Activated T-helper 9 cell treated with anti-CD3 and anti-CD28 coated beads, Interleukin-2, amount 50 U/mL, for 16 hours (primary cell): ENCODE results near the gene PRF1.
"Not testable (repeated sequence)": the region's sequence is repeated elsewhere in the genome, so short reads cannot be mapped to it uniquely, and the experiment has no call there.

Source experiments
- DNase-seq: peaks from one replicate; pipeline ENCODE4 v3.0.0-alpha.2; 2020; ENCODE audit warnings: low read depth

PRF1 gene

DNA sequence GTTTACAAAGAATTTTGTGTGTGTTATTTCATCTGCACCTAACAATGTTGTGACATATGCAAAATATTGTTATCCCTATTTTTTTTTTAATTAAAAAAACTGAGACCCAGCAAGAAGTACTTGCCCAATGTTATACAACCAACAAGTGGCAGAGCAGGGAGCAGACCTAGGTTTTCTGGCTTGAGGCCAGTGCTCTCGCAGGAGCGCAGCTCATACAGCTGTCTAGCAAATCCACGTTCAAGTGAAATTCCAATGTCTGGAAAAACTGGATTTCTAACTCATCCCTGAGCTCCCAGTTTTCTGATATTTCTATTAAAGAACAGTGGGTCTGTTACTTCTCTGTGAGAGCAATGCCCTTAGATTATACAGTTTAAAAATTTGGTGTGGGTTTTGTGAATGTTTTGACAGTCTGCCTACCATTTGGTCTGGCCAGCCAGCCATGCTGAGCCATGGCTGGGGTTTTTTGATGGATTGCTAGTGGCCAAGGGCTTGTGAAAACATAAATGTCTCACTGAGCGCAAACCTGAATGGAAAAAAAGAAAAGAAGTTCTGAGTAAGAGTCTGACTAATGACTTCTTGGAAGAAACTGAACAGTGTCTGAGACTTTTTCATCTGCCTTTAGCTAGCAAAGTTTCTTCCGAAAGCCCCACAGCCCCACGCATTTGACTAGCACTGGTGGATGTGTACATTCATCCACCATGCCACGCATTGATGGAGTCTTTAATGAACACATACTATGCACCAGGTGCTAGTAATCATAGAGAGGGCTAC, 15.4 kb upstream of the PRF1 start:
- no peak for DNase-seq

GRCh38 chr10:70616761-70617160, 14.2 kb upstream of the PRF1 start:
- no peak for DNase-seq

GRCh38 chr10:70615784-70616522, 13.4 kb upstream of the PRF1 start:
- DNase-seq, result no peak

GRCh38 chr10:70615211-70615610, 12.7 kb upstream of the PRF1 start:
- no peak for DNase-seq

GRCh38 chr10:70614364-70614763, 11.8 kb upstream of the PRF1 start:
- DNase-seq, result not testable (repeated sequence)

GRCh38 chr10:70613941-70614340, 11.4 kb upstream of the PRF1 start:
- DNase-seq, result no peak

- DNase-seq, result no peak
These were observed 5.4 kb upstream of the PRF1 start for GRCh38 chr10:70607936-70608335.

GRCh38 chr10:70605161-70605560, 2.6 kb upstream of the PRF1 start:
- no peak for DNase-seq

DNA sequence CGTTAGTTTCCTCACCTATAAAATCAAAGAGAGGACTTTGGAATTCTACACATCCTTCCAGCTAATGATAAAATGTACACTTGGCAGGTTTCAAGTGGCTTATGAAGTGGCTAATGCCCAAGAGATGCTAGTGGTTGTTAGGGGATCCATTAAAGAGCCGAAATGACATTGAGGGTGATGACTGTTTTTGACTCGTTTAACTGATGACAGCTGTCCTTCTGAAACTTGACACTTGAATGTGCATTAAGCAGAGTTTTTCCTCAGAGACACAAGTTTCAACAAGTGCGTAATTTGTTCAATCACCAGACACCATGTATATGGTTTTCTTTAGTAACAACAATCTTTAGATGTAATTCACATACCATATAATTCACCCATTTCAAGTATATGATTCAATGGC, 1.6 kb upstream of the PRF1 start:
- no peak for DNase-seq

DNA sequence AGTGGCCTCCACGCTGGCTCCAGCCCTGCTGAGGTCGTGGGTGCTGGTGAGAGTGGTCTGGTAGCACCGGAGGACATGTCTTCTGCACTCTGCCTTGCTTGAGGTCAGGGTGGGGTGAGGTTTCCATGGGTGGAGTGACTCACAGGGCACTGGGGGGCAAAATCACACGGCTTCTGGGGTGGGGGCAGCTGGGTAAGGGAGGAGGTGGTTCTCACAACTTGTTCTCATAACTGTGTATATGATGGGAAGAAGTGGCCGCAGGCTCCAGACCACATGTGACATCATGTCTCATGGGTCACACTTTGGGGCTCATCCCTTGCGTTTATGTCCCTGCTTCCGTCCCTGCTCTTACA, 884 bp upstream of the PRF1 start:
- DNase-seq, result no peak

DNA sequence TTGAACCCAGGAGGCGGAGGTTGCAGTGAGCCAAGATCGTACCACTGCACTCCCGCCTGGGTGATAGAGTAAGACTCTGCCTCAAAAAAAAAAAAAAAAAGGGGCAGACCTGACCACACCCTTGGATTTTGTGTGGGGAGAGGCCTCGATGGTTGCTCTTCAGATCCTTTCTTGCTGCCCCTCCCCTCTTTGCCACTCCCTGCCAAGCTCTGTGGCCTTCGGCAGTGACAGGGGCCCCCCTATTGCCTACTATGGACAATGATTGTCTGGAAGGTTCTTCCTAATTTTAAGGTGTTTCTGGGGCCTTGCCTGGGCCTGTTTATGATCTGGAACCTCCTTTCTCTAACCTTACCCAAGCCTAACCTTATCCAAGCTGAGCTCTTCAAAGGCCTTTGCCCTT, 795 bp downstream of the PRF1 start:
- DNase-seq, result no peak

GRCh38 chr10:70600512-70601395, 1.8 kb downstream of the PRF1 start:
- DNase-seq, result no peak

GRCh38 chr10:70599791-70600190, 2.8 kb downstream of the PRF1 start:
- DNase-seq, result no peak

DNA sequence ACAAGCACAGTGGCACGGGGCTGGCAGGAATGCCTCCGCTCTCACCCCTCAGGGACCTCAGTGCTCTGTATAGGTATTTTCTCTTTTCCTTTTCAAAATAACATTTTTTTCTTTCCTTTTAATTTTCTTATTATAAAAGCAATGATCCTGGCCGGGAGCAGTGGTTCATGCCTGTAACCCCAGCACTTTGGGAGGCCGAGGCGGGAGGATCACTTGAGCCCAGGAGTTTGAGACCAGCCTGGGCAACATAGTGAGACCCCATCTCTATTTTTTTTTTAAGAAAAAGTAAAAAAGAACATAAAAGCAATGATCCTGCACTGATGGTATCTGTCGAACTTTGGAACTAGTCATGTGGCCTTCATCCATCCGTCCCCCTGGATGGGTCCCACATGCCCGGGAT, 3.2 kb downstream of the PRF1 start:
- no peak for DNase-seq

GRCh38 chr10:70598857-70599295, 3.7 kb downstream of the PRF1 start:
- no peak for DNase-seq

DNA sequence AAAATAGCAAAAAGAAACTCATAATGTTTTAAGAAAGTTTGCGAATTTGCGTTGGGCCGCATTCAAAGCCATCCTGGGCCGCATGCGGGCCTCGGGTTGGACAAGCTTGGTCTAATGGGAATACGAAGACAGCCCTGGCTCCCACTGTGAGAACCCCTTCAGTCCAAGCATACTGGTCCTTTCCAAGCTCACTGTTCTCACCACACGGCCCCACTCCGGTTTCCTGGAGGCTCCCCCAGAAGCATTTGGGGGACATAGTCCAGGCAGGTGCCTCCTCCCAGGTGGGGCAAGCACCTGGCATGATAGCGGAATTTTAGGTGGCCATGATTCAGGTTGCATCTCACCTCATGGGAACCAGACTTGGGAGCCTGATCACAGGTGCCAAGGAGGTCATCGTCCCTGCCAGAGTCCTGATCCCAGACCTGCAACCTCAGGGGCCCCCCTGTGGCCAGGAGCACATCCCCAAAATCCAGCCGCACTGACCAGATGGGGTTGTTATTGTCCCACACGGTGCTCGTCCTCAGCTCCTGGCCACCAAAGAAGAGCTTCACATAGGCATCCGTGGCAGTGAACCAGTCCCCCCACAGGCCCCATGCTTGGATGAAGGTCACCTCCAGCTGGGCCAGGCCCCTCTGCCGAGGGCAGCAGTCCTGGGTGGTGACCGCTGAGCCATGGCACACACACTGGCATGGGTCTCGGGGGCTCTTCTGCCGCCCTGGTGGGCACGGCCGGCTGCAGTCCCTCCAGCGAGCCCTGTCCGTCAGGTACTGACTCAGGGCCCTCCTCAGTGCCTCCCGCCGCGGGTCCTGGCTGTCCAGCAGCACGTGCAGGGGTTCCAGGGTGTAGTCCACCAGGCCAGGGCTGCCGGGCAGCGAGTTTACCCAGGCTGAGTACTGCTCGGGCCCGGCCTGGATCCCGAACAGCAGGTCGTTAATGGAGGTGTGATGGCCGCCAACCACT, 4.4 kb downstream of the PRF1 start:
- DNase-seq, result no peak

GRCh38 chr10:70596860-70597809, 5.4 kb downstream of the PRF1 start:
- no peak for DNase-seq

GRCh38 chr10:70596110-70596798, 6.3 kb downstream of the PRF1 start:
- no peak for DNase-seq

GRCh38 chr10:70595566-70596016, 7.0 kb downstream of the PRF1 start:
- DNase-seq, result no peak

- DNase-seq, result no peak
These were observed 8.4 kb downstream of the PRF1 start for GRCh38 chr10:70594161-70594560.
